Right renal pelvis (tissue), 4 donors: ENCODE measurements around the gene MRPL42. TPM values are rescaled to one million over a fixed set of nuclear protein-coding genes. Genes with fewer than 3 reads are reported as not detected.
"Not testable (repeated sequence)": the region's sequence is repeated elsewhere in the genome, so short reads cannot be mapped to it uniquely, and the experiment has no call there.

ENCODE experiments used
- DNase-seq, 4 donors: peaks; one replicate each; pipeline ENCODE4 v3.0.0-alpha.2; 2013; ENCODE audit warnings: low read depth in 4 of 4, low spot score in 3 of 4, missing footprints in 1 of 4
- polyA plus RNA-seq, 4 donors: library from polyadenylated mRNA; unstranded; fragments of 120-200 nt; gene quantifications; one replicate each; pipeline ENCODE4 v1.2.1, GENCODE V29; 2013; ENCODE audit not compliant: insufficient read length in 4 of 4

MRPL42 gene
- polyA plus RNA-seq, 4 donors, result 70.3 to 96.9 (median 84.0) TPM

GRCh38 chr12:93536766-93537488, 69.6 kb downstream of the MRPL42 start:
- DNase-seq, result no peak

GRCh38 chr12:93537769-93538168, 70.5 kb downstream of the MRPL42 start:
- DNase-seq, result no peak

GRCh38 chr12:93539821-93540220, 72.5 kb downstream of the MRPL42 start:
- no peak for DNase-seq

- DNase-seq, result peak; percentile 16 to 30 (median 24)
Measured at GRCh38 chr12:93540466-93540865, 73.2 kb downstream of the MRPL42 start.

- DNase-seq, result no peak
Measured at GRCh38 chr12:93541578-93542225, 74.4 kb downstream of the MRPL42 start.

GRCh38 chr12:93547778-93548177, 80.5 kb downstream of the MRPL42 start:
- DNase-seq, result no peak

GRCh38 chr12:93549174-93549573, 81.9 kb downstream of the MRPL42 start:
- no peak for DNase-seq

GRCh38 chr12:93550748-93551611, 83.7 kb downstream of the MRPL42 start:
- DNase-seq, result no peak

GRCh38 chr12:93552427-93552826, 85.1 kb downstream of the MRPL42 start:
- DNase-seq, result no peak

GRCh38 chr12:93557879-93558278, 90.6 kb downstream of the MRPL42 start:
- DNase-seq, result not testable (repeated sequence)

- DNase-seq, result not testable (repeated sequence)
Measured at GRCh38 chr12:93558685-93559084, 91.4 kb downstream of the MRPL42 start.

GRCh38 chr12:93563807-93564538, 96.7 kb downstream of the MRPL42 start:
- DNase-seq, result no peak

GRCh38 chr12:93565760-93566159, 98.4 kb downstream of the MRPL42 start:
- DNase-seq, result no peak

Other genes starting within 250 kb of the MRPL42 start
- gene NUDT4, start 89.6 kb upstream of the MRPL42 start, polyA plus RNA-seq, result 100 to 1,000 TPM; 118 to 170 (median 155) TPM
- 100 to 1,000 TPM; 158 to 178 (median 172) TPM for gene UBE2N, start 25.6 kb upstream of the MRPL42 start, polyA plus RNA-seq
- gene SOCS2, start 105.2 kb downstream of the MRPL42 start, polyA plus RNA-seq, result 10 to 100 TPM; 34.1 to 44.3 (median 40.0) TPM
- 10 to 100 TPM; 11.3 to 16.2 (median 14.2) TPM for gene CRADD, start 209.9 kb downstream of the MRPL42 start, polyA plus RNA-seq